PFSK-1 (cell line): ENCODE measurements around the gene USP49.
A peak's percentile ranks its signal among the peaks of the same experiment; 100 is the strongest.

ENCODE experiments used
- FOXP2 ChIP-seq: optimal IDR thresholded peaks from 2 replicates; pipeline ENCODE3; 2011; ENCODE audit warnings: borderline replicate concordance, control low read depth, inconsistent platforms; ENCODE audit not compliant: insufficient read depth; ENCODE audit errors: extremely low read length, extremely low read depth
- POLR2AphosphoS5 ChIP-seq: IDR thresholded peaks from 2 replicates; pipeline ENCODE4 v1.6.1; 2012; ENCODE audit warnings: low read depth, mild to moderate bottlenecking, control low read depth, low read length, moderate library complexity
- REST ChIP-seq, 2 experiments: IDR thresholded peaks; 2 replicates each; pipeline versions ENCODE4 v1.6.1 to v1.8.0; 2011 to 2012; ENCODE audit warnings: low read depth in 2 of 2, low read length in 2 of 2, control low read depth in 1 of 2, inconsistent platforms in 1 of 2, mild to moderate bottlenecking in 1 of 2, moderate library complexity in 1 of 2; ENCODE audit not compliant: insufficient read depth in 1 of 2
- SIN3A ChIP-seq: IDR thresholded peaks from 2 replicates; pipeline ENCODE4 v1.6.1; 2012; ENCODE audit warnings: mild to moderate bottlenecking, low read length, moderate library complexity, borderline replicate concordance; ENCODE audit not compliant: insufficient read depth
- TAF1 ChIP-seq: IDR thresholded peaks from 2 replicates; pipeline ENCODE4 v1.6.1; 2012; ENCODE audit warnings: low read length, control low read depth, borderline replicate concordance; ENCODE audit not compliant: insufficient read depth

USP49 gene

GRCh38 chr6:41769376-41769775, 125.8 kb downstream of the USP49 start:
- TF ChIP-seq FOXP2 (no peak), SIN3A (no peak), TAF1 (no peak), POLR2AphosphoS5 (no peak), REST (IDR thresholded peaks at IDR 0.05; ENCODE audit: insufficient read depth in 1 of 2, low read depth in 2 of 2, low read length in 2 of 2) (no peak)

GRCh38 chr6:41768545-41769308, 126.4 kb downstream of the USP49 start:
- no peak for TF ChIP-seq FOXP2
- no peak for TF ChIP-seq TAF1
- TF ChIP-seq REST (IDR thresholded peaks at IDR 0.05; ENCODE audit: insufficient read depth in 1 of 2, low read depth in 2 of 2, low read length in 2 of 2): no peak
- TF ChIP-seq SIN3A: no peak
- no peak for TF ChIP-seq POLR2AphosphoS5

- TF ChIP-seq POLR2AphosphoS5 (no peak), SIN3A (0 out of 2 replicates have a peak, but pooled peaks have one; percentile 39), REST (IDR thresholded peaks at IDR 0.05; ENCODE audit: insufficient read depth in 1 of 2, low read depth in 2 of 2, low read length in 2 of 2) (0 out of 4 replicates have a peak, but pooled peaks of 1 of the 2 experiments have one; percentile 10), FOXP2 (peak; percentile 52), TAF1 (no peak)
Observed at GRCh38 chr6:41767112-41767833, 127.9 kb downstream of the USP49 start.

- TF ChIP-seq SIN3A: no peak
- no peak for TF ChIP-seq POLR2AphosphoS5
- no peak for TF ChIP-seq FOXP2
- TF ChIP-seq REST (IDR thresholded peaks at IDR 0.05; ENCODE audit: insufficient read depth in 1 of 2, low read depth in 2 of 2, low read length in 2 of 2): no peak
- no peak for TF ChIP-seq TAF1
Observed at GRCh38 chr6:41763470-41763869, 131.7 kb downstream of the USP49 start.
